AG09309 (cell line): ENCODE measurements around the gene GGA1.

Experiments
- DNase-seq: peaks from one replicate; pipeline ENCODE4 v3.0.0-alpha.2; 2010; ENCODE audit warnings: low read depth
- H3K4me3 ChIP-seq: 2 replicates; pipeline ENCODE4 v1.5.1; 2011; ENCODE audit warnings: mild to moderate bottlenecking, low read depth, low read length, moderate library complexity; ENCODE audit not compliant: control insufficient read depth
- TF ChIP-seq, protein P1 (sequence below): IDR thresholded peaks from 2 replicates; pipeline ENCODE4 v1.5.1; 2011; ENCODE audit warnings: mild to moderate bottlenecking, low read depth, low read length, inconsistent platforms; ENCODE audit not compliant: insufficient read depth, control insufficient read depth; ENCODE audit errors: missing control alignments

GGA1 gene

DNA sequence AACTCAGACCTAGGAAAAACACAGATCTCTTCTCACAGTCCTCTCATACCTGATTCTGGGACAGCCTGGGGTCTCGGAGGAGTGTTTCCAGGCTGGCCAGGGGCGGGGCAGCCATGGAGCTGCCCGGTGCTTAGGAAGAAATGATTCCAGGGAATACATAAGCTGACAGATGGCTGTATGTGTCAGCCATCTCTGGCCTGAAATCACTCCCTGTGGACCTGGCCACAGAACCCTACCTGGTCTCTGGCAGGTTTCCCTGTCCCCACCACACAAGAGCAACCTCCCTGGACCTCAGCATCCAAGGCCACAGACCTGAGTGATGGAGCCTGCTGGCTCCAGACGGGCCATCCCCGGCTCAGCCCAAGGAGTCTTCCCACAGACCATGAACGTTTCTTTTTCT lies 10.0 kb downstream of the GGA1 start:
- H3K4me3 ChIP-seq: no peak overlapping the region
- TF ChIP-seq, protein P1, sequence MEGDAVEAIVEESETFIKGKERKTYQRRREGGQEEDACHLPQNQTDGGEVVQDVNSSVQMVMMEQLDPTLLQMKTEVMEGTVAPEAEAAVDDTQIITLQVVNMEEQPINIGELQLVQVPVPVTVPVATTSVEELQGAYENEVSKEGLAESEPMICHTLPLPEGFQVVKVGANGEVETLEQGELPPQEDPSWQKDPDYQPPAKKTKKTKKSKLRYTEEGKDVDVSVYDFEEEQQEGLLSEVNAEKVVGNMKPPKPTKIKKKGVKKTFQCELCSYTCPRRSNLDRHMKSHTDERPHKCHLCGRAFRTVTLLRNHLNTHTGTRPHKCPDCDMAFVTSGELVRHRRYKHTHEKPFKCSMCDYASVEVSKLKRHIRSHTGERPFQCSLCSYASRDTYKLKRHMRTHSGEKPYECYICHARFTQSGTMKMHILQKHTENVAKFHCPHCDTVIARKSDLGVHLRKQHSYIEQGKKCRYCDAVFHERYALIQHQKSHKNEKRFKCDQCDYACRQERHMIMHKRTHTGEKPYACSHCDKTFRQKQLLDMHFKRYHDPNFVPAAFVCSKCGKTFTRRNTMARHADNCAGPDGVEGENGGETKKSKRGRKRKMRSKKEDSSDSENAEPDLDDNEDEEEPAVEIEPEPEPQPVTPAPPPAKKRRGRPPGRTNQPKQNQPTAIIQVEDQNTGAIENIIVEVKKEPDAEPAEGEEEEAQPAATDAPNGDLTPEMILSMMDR: no peak
- DNase-seq: no peak

DNA sequence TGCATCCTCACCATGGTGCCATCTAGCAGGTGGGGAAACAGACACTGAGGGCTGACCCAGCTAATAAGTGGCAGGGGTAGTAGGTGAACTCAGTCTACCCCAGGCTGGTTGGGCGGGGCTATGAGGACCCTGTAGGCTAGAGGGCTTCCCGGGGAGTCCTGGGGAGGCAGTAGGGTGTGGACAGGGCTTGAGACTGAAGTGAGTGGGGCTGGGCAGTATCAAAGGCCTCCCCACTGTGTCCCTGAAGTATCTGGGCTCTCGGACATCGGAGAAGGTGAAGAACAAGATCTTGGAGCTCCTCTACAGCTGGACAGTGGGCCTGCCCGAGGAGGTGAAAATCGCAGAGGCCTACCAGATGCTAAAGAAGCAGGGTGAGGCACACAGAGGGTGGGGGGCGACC lies 11.4 kb downstream of the GGA1 start:
- TF ChIP-seq, protein P1: no peak
- H3K4me3 ChIP-seq: no peak overlapping the region
- DNase-seq: no peak

DNA sequence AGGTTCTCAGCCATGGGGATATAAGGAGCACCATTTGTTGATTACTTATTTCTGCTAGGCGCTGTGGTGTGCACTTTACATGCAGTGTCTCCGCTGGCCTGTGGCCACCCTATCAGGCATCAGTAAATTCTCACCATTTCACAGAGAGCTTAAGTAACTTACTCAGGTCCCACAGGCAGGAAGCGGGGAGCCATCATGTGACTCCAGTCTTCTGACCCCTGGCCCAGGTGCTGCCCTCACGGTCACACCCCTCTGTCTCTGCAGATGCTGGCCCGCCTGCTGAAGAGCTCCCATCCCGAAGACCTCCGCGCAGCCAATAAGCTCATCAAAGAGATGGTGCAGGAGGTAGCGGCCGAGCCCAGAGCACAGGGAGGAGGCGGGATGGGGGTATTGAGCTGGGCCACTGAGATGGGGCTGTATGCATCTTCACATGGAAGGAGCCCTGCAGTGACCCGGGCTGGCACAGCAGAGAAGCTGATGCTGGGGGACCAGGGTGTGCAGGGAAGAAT lies 12.8 kb downstream of the GGA1 start:
- TF ChIP-seq, protein P1: no peak
- no peak overlapping the region for H3K4me3 ChIP-seq
- no peak for DNase-seq

DNA sequence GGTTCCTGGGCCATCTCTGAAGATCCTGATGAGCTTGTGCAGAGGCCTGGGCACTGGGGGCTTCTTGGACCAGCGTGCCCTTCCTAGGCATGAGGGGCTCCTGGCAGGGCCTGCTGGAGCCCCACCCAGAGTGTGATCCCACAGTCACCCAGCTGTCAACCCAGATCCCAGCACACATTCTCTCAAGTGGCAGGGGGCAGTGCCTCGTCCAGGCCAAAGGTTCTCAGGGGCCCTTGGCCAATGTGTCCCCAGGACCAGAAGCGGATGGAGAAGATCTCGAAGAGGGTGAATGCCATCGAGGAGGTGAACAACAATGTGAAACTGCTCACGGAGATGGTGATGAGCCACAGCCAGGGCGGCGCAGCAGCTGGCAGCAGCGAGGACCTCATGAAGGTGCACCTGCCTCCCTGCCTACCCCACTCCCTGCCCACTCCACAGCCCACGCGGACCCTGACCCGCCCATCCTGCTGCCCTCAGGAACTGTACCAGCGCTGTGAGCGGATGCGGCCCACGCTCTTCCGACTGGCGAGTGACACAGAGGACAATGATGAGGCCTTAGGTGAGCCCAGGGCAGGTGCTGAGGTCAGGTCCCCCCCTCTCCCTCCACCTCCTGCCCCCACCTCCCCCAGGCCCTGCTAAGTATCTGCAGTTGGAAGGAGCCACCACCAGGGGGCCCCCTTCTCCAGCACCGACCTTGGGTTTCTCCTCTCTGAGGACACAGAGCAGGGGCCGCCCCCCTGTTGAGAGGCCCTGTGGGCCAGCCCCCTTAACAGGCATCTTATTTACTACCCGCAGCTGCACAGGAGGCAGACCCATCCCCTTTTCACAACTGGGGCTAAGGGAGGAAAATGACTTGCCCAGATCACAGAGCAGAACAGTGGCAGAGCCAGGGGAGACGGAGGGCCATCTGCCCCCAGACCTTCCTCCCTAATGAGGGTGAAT lies 14.7 kb downstream of the GGA1 start:
- TF ChIP-seq, protein P1: peak; percentile 81
- H3K4me3 ChIP-seq: no peak overlapping the region
- DNase-seq: no peak

DNA sequence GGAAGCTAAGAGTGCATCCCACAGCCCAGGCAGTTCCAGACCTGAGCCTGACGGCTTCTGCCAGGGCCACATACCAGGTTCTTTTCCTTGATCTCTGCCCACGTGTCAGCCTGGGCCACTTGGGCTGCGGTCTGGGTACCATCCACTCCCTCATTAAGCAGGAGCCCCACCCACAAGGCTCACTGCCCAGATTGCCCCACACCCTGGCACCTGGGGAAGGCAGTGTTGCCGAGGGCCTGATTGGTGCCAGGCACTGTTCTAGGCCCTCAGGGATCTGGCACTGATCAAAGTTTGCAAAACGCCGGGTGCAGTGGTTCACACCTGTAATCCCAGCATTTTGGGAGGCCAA lies 15.4 kb downstream of the GGA1 start:
- no peak for DNase-seq
- no peak overlapping the region for H3K4me3 ChIP-seq
- TF ChIP-seq, protein P1: no peak

DNA sequence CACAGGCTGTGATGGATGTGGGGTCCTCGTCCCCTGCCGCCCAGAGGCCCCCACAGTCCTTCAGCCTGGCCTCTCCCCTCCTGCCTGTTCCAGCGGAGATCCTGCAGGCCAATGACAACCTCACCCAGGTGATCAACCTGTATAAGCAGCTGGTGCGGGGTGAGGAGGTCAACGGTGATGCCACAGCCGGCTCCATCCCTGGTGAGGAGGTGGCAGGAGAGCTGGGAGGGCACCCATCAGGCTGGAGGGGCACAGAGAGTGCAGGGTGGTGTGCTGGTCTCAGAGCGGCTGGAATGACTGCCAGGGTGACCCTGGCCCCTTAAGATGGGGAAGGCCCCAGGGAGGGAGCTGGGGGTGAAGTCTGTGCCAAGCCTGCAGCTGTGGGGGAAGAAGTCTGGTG lies 16.2 kb downstream of the GGA1 start:
- TF ChIP-seq, protein P1: no peak
- no peak overlapping the region for H3K4me3 ChIP-seq
- DNase-seq: no peak
